Subcutaneous abdominal adipose tissue (tissue), 5 donors: ENCODE measurements around the gene XIRP2.
A peak's percentile ranks its signal among the peaks of the same experiment; 100 is the strongest.

Experiments used
- H3K27ac ChIP-seq: one replicate; pipeline ENCODE4 v1.7.0; 2013; ENCODE audit warnings: low read depth, mild to moderate bottlenecking, inconsistent platforms, low read length, moderate library complexity
- H3K27me3 ChIP-seq, 5 donors: one replicate each; pipeline ENCODE4 v1.7.0; 2013; ENCODE audit warnings: low read length in 5 of 5, inconsistent platforms in 1 of 5; ENCODE audit not compliant: control insufficient read depth in 5 of 5, insufficient read depth in 4 of 5
- H3K36me3 ChIP-seq, 5 donors: one replicate each; pipeline ENCODE4 v1.7.0; 2013; ENCODE audit warnings: low read length in 5 of 5; ENCODE audit not compliant: control insufficient read depth in 5 of 5, insufficient read depth in 5 of 5
- H3K4me1 ChIP-seq, 5 donors: one replicate each; pipeline ENCODE4 v1.7.0; 2013; ENCODE audit warnings: low read length in 5 of 5, mild to moderate bottlenecking in 3 of 5, moderate library complexity in 1 of 5; ENCODE audit not compliant: control insufficient read depth in 5 of 5, insufficient read depth in 5 of 5
- H3K4me3 ChIP-seq, 5 donors: one replicate each; pipeline ENCODE4 v1.7.0; 2013; ENCODE audit warnings: low read length in 5 of 5, low read depth in 1 of 5
- H3K9ac ChIP-seq, 5 donors: one replicate each; pipeline ENCODE4 v1.7.0; 2013; ENCODE audit warnings: low read length in 5 of 5, mild to moderate bottlenecking in 4 of 5, moderate library complexity in 3 of 5
- H3K9me3 ChIP-seq, 5 donors: one replicate each; pipeline ENCODE4 v1.7.0; 2013; ENCODE audit warnings: low read length in 5 of 5; ENCODE audit not compliant: control insufficient read depth in 5 of 5
- donor health status: healthy.
- donor health status: healthy.
- donor health status: healthy.
- donor health status: healthy.
- donor health status: healthy.

The XIRP2 gene

DNA sequence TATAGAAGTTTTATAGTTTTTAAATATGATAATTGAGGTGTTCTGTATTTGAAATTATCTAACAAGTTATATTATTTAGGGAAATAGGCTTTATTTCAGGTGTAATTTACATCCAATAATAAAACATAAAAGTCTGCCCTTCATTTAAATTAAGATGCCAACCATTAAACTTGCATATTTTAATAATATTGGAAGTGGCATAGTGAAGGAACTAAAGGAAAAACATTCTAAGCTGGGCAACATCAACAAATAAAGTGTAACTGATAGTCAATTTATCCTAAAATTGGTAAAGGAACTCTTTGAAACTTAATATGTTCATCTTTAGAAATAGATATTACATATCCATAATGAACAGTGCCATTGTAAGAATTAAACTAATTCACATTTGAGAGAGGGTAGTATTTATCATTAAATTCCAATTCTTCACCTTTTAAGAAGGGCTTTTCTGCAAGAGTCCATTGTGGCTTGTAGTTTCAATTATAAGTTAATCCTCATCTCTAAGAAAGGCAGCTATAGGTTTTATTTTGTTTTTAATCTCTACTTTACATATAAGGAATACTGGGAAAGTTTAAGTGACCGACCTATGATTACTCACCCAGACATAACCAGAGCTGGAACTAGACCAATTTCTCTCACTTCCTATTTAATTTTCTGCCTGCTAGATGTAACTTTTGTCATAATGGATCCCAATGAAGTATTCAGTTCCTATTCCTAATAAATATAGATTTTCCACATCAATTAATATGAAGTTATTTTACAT lies 401.6 kb downstream of the XIRP2 start:
- H3K27ac ChIP-seq, result no peak overlapping the region
- no peaks in the 10 kb centered on the region for H3K9me3 ChIP-seq
- no peaks in the 10 kb centered on the region for H3K36me3 ChIP-seq
- H3K4me1 ChIP-seq, result peaks cover 0 to 22% (median 21%) of the 10 kb centered on the region in 5 donors
- H3K4me3 ChIP-seq, result no peak overlapping the region
- peaks cover 6 to 10% (median 8%) of the 10 kb centered on the region in 5 donors for H3K27me3 ChIP-seq
- H3K9ac ChIP-seq, result no peak overlapping the region

DNA sequence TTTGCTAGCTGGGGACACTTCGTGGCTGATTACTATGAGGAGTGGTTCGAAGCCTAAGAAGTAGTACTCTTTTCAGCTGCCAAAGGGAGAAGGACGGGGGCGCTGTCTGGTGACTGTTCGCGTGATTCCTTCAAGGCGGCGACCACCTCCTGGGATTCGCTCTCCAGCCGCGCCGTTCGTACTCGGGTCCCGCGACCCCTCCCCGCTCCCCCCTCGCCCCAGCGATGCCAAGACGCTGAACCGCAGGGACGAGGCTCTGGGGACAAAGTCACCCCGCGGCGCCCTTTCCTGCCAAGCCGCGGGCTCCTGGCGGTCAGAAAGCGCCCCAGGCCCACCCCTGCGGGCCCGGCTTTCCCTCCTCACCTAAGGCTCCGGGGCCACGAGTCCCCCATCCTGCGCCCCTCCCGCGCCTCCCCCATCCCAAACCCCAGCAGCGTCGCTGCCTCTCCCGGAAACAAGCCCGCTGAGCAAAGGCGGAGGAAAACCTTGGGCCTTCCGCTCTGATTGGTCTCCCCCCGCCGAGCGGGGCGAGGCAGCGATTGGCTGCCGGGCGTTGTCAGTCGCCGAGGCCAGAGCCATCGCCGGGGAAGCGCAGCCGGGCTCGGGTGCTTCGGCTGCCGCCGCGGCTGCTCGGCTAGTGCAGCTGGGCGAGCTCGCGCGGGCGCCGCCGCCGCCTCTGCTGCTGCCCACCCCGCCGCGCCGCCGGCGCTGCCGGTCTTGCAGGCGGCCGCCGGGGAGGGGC lies 404.3 kb downstream of the XIRP2 start, which contains the start of gene B3GALT1:
B3GALT1 (plus strand) TSS at position 572 of the 742 bp plus-strand sequence.
- Histone ChIP-seq H3K27me3 (peaks cover 8 to 21% (median 13%) of the 10 kb centered on the region in 5 donors), H3K4me1 (peaks cover 0 to 25% (median 21%) of the 10 kb centered on the region in 5 donors), H3K36me3 (no peaks in the 10 kb centered on the region), H3K4me3 (peak within 1 kb of the TSS; percentile 67 to 84 (median 72)), H3K9ac (peak within 1 kb of the TSS in 4 of 5 donors; percentile 4 to 73 (median 32)), H3K9me3 (no peaks in the 10 kb centered on the region), H3K27ac (peak within 1 kb of the TSS; percentile 23)

DNA sequence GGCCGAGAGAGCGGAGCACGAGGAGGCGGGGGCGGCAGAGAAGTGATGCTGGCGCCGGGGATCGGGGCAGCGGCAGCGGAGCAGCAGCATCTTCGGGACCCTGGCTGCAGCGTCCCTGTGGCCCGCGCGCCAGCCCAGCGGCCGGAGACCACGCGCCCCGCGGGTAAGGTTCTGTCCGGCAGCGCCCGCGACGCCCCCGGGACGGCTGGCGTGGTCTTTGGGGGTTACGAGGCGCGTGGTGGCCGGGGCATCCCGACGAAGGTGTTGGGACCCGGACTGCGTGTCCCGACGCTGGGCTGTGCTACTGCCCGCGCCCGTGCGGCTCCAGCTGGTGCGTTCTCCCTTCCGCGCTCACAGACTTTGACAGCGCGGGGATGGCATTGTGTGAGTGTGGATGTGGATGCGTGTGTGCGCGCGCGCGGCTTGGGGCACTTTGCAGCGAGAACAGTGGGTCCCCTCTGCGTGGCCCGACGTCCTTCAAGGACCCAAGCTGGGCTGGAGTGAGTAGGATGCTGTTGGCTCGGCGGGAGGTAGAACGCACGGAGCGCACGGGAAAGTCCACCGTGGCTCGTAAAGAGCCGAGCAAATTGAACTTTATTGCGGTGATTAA lies 405.0 kb downstream of the XIRP2 start:
- Histone ChIP-seq H3K36me3 (no peaks in the 10 kb centered on the region), H3K9me3 (no peaks in the 10 kb centered on the region), H3K4me1 (peaks cover 0 to 25% (median 21%) of the 10 kb centered on the region in 5 donors), H3K27ac (no peak overlapping the region), H3K9ac (no peak overlapping the region), H3K27me3 (peaks cover 8 to 21% (median 18%) of the 10 kb centered on the region in 5 donors), H3K4me3 (peak overlapping the region in 4 of 5 donors; percentile 67 to 84 (median 71))

DNA sequence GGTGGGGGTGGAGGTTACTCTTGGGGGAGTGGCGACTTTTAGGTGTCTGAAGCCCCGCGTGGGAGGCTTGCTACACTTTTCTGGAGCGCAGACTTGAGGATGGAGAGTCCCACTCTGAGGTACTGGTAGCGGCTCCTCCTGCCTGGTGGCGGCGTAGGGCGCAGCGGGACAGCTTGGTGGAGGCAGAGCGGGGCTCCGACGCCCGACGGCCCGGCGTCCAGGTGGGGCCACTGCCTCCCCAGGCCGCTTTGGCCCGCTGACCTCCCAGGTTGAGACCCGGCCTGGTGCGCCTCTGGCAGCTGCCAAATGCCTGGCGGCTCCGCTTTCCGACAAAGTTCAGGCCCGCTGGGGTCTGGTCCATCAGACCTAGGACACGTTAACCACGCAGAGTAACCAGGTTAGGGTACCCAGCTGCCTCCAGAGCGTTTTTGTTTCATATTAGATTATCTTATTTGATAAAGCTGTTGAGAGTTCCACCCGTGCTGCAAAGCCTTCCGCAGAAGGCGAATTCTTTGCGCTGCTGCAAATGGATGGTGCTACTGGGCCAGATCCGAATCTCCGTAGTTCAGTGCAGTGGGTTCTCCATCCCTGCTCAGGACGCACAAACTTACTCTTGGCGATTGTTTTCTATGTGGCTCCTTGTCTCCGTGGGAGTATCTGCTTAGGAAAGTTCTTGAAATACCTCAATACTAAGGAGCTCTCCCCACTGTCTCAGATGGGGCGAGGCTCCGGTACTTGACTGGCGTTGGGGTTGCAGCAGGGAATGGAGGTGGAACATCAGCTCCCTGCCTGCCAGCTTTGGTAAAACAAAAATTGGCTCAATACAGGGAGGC lies 405.9 kb downstream of the XIRP2 start:
- Histone ChIP-seq H3K36me3 (no peaks in the 10 kb centered on the region), H3K4me1 (peaks cover 0 to 25% (median 21%) of the 10 kb centered on the region in 5 donors), H3K4me3 (peak overlapping the region; percentile 3 to 74 (median 67)), H3K9ac (no peak overlapping the region), H3K27ac (no peak overlapping the region), H3K9me3 (no peaks in the 10 kb centered on the region), H3K27me3 (peaks cover 8 to 21% (median 18%) of the 10 kb centered on the region in 5 donors)

DNA sequence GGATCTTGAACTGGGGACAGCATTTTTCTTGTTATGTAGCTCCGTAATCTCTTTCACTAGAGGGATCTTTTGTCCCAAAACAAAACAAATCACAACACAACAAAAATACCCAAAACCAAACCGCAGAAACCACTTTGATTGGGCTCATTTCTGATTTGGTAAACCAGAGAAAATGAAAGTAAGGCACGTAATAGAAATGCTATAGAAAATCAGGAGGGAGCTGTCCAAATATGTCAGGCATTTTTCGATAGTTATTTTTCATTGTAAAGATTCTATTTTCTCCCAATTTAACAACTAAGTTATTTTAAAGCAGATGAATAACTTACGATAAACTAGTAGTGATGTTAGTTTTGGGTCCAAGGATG lies 406.5 kb downstream of the XIRP2 start:
- Histone ChIP-seq H3K9me3 (no peaks in the 10 kb centered on the region), H3K36me3 (no peaks in the 10 kb centered on the region), H3K9ac (no peak overlapping the region), H3K4me1 (peaks cover 0 to 25% (median 21%) of the 10 kb centered on the region in 5 donors), H3K27me3 (peaks cover 8 to 21% (median 18%) of the 10 kb centered on the region in 5 donors), H3K27ac (no peak overlapping the region), H3K4me3 (peak overlapping the region; percentile 3 to 74 (median 67))

DNA sequence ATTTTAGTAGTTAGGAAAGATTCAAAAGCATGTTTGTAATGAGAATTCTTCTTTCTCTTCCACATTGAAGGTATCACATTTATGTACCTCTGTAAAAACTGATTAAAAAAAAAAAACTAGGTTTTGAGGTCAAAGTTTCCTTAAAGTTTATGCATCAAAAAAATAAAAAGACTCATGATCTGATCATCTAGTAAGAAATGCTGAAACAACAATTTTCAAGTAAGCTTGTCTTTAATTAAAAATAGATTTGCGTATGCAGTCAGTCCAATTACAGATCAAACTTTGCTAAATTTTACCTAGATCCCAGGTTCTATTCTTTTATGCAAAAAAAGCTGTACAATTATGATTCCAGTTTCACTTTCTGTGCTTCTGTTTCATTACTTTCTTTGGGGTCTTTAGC lies 409.0 kb downstream of the XIRP2 start:
- no peak overlapping the region for H3K4me3 ChIP-seq
- no peak overlapping the region for H3K9ac ChIP-seq
- no peaks in the 10 kb centered on the region for H3K9me3 ChIP-seq
- H3K36me3 ChIP-seq, result no peaks in the 10 kb centered on the region
- H3K4me1 ChIP-seq, result peaks cover 0 to 22% (median 18%) of the 10 kb centered on the region in 5 donors
- H3K27me3 ChIP-seq, result peaks cover 8 to 21% (median 18%) of the 10 kb centered on the region in 5 donors
- no peak overlapping the region for H3K27ac ChIP-seq

DNA sequence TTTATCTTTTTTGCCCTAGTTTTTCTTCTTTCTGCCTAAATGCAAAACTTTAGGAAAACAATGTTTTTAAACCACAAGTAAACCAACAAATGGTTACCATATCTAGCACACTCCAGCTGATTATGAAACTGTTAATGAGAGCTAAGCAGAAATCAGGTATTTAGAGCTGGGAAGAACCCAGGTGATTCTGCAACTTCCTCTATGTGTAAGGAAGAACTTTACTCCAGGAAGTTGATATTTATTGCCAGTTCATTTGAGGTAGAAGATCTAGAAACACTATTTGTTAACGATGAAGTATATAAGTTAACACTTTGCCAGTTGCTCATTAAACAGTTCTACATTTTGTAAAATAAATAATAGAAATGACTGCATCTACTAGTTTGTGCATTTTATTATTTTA lies 409.7 kb downstream of the XIRP2 start:
- no peaks in the 10 kb centered on the region for H3K36me3 ChIP-seq
- H3K27me3 ChIP-seq, result peaks cover 8 to 21% (median 18%) of the 10 kb centered on the region in 5 donors
- H3K4me3 ChIP-seq, result no peak overlapping the region
- H3K9ac ChIP-seq, result no peak overlapping the region
- H3K4me1 ChIP-seq, result peaks cover 0 to 21% (median 17%) of the 10 kb centered on the region in 5 donors
- no peak overlapping the region for H3K27ac ChIP-seq
- no peaks in the 10 kb centered on the region for H3K9me3 ChIP-seq
